Hematopoietic multipotent progenitor cell treated with erythropoietin and hydrocortisone succinate and interleukin-3 and kit ligand, for 15 days (in vitro differentiated cells): ENCODE data around the gene GRK5.
A peak's percentile ranks its signal among the peaks of the same experiment; 100 is the strongest.

Experiments
- DNase-seq: peaks from one replicate; pipeline ENCODE4 v3.0.0-alpha.2; 2015; ENCODE audit warnings: low spot score

GRK5 gene

GRCh38 chr10:119360181-119360921 is 153.0 kb downstream of the GRK5 start:
- DNase-seq: peak; percentile 10

- DNase-seq: no peak
Measured at GRCh38 chr10:119361037-119361436, 153.7 kb downstream of the GRK5 start.

- DNase-seq: no peak
Measured at GRCh38 chr10:119362122-119362521, 154.8 kb downstream of the GRK5 start.

GRCh38 chr10:119364645-119365600 is 157.6 kb downstream of the GRK5 start:
- DNase-seq: no peak

- no peak for DNase-seq
Measured at GRCh38 chr10:119365773-119366599, 158.6 kb downstream of the GRK5 start.

- no peak for DNase-seq
Measured at GRCh38 chr10:119367841-119368549, 160.6 kb downstream of the GRK5 start.

GRCh38 chr10:119368581-119368980 is 161.2 kb downstream of the GRK5 start:
- DNase-seq: no peak

- DNase-seq: no peak
Measured at GRCh38 chr10:119368991-119369869, 161.9 kb downstream of the GRK5 start.

- no peak for DNase-seq
Measured at GRCh38 chr10:119370111-119370741, 162.9 kb downstream of the GRK5 start.

- DNase-seq: no peak
Measured at GRCh38 chr10:119370972-119371703, 163.8 kb downstream of the GRK5 start.

GRCh38 chr10:119371704-119372663 is 164.6 kb downstream of the GRK5 start:
- DNase-seq: no peak

- DNase-seq: no peak
Measured at GRCh38 chr10:119373294-119374102, 166.1 kb downstream of the GRK5 start.

GRCh38 chr10:119374236-119374635 is 166.9 kb downstream of the GRK5 start:
- no peak for DNase-seq

- no peak for DNase-seq
Measured at GRCh38 chr10:119375574-119376272, 168.4 kb downstream of the GRK5 start.

GRCh38 chr10:119377451-119377957 is 170.1 kb downstream of the GRK5 start:
- no peak for DNase-seq

GRCh38 chr10:119377958-119378736 is 170.8 kb downstream of the GRK5 start:
- DNase-seq: no peak
